GM23248 (cell line): Measurements from ENCODE around the gene NDUFV3. TPM values are rescaled to one million over a fixed set of nuclear protein-coding genes. Genes with fewer than 3 reads are reported as not detected.

ENCODE experiments used
- DNase-seq: peaks from one replicate; pipeline ENCODE4 v3.0.0-alpha.2; 2015
- H2AFZ ChIP-seq: fragments of 200-600 bp; sonication (generic); 2 replicates; pipeline ENCODE4 v1.6.1; 2016; ENCODE audit warnings: antibody characterized with exemption
- H3F3A ChIP-seq: fragments of 200-600 bp; sonication (generic); 2 replicates; pipeline ENCODE4 v1.6.1; 2016; ENCODE audit warnings: mild to moderate bottlenecking, antibody characterized with exemption, mixed run types; ENCODE audit not compliant: insufficient read depth
- H3K27ac ChIP-seq: fragments of 200-600 bp; sonication (generic); 2 replicates; pipeline ENCODE4 v1.5.1; 2016; ENCODE audit warnings: mild to moderate bottlenecking
- H3K27me3 ChIP-seq: fragments of 200-600 bp; sonication (generic); replicated peaks from 2 replicates; pipeline ENCODE4 v1.6.1; 2016; ENCODE audit warnings: mild to moderate bottlenecking; ENCODE audit not compliant: insufficient read depth
- H3K36me3 ChIP-seq: fragments of 200-600 bp; sonication (generic); 2 replicates; pipeline ENCODE4 v1.6.1; 2016; ENCODE audit warnings: low read depth, mild to moderate bottlenecking
- H3K4me1 ChIP-seq: fragments of 200-600 bp; sonication (generic); 2 replicates; pipeline ENCODE4 v1.6.1; 2016; ENCODE audit warnings: mild to moderate bottlenecking; ENCODE audit not compliant: insufficient read depth
- H3K4me2 ChIP-seq: fragments of 200-600 bp; sonication (generic); one replicate; pipeline ENCODE4 v1.6.1; 2016; ENCODE audit warnings: mild to moderate bottlenecking; ENCODE audit not compliant: unreplicated experiment
- H3K4me3 ChIP-seq: fragments of 200-600 bp; sonication (generic); 2 replicates; pipeline ENCODE4 v1.5.1; 2016; ENCODE audit warnings: mild to moderate bottlenecking
- H3K79me2 ChIP-seq: fragments of 200-600 bp; sonication (generic); 2 replicates; pipeline ENCODE4 v1.6.1; 2016; ENCODE audit warnings: mild to moderate bottlenecking; ENCODE audit not compliant: insufficient read depth
- H3K9ac ChIP-seq: fragments of 200-600 bp; sonication (generic); 2 replicates; pipeline ENCODE4 v1.6.1; 2016; ENCODE audit warnings: mild to moderate bottlenecking
- H3K9me2 ChIP-seq: fragments of 200-600 bp; sonication (generic); 2 replicates; pipeline ENCODE4 v1.6.1; 2016; ENCODE audit warnings: mixed run types, mild to moderate bottlenecking, moderate library complexity; ENCODE audit not compliant: insufficient read depth
- H3K9me3 ChIP-seq: fragments of 200-600 bp; sonication (generic); one replicate; pipeline ENCODE4 v1.6.1; 2017; ENCODE audit warnings: low read depth
- H4K20me1 ChIP-seq: fragments of 200-600 bp; sonication (generic); 2 replicates; pipeline ENCODE4 v1.6.0; 2016; ENCODE audit not compliant: insufficient read depth
- EZH2 ChIP-seq: fragments of 200-600 bp; sonication (generic); IDR thresholded peaks from 2 replicates; pipeline ENCODE4 v1.6.1; 2018; ENCODE audit warnings: antibody characterized with exemption, mild to moderate bottlenecking; ENCODE audit not compliant: insufficient read depth, poor library complexity, severe bottlenecking
- EZH2phosphoT487 ChIP-seq: fragments of 200-600 bp; sonication (generic); IDR thresholded peaks from 2 replicates; pipeline ENCODE4 v1.6.1; 2018; ENCODE audit warnings: antibody characterized with exemption, moderate library complexity, mild to moderate bottlenecking, low read depth; ENCODE audit not compliant: insufficient read depth
- WGBS, 2 experiments: methylation state at CpG; one replicate each; pipeline ENCODE4 v1.1.6; 2015 to 2017; ENCODE audit warnings: low lambda C conversion rate in 2 of 2, low coverage in 1 of 2; ENCODE audit errors: missing lambda C conversion rate in 2 of 2; 5-methylcytosine and 5-hydroxymethylcytosine counted together
- in situ Hi-C: fragments of 300-500 bp; cut with MboI; formaldehyde crosslinking; loops from 2 replicates; pipeline ENCODE4 v1.15.0; 2020
- polyA plus RNA-seq: library from polyadenylated mRNA; unstranded; fragments of >200 nt; fragmentation: Nextera tagmentation; extraction: Ambion mirVana; gene quantifications from 2 replicates; pipeline ENCODE4 v1.2.1, GENCODE V29; 2016
- total RNA-seq: library from RNA; depleted of rRNA; stranded (reverse); fragments of >200 nt; shearing (Covaris generic); gene quantifications from 2 replicates; pipeline ENCODE4 v1.2.3, GENCODE V29; 2014

Gene NDUFV3
- total and polyA plus RNA-seq, 2 experiments from 2014 or later: 46.8 to 56.8 TPM

GRCh38 chr21:42852925-42853570 is 40.1 kb upstream of the NDUFV3 start:
- Histone ChIP-seq H3K4me1 (no peaks in the 10 kb centered on the region), H3K9me2 (no peaks in the 10 kb centered on the region), H2AFZ (no peak overlapping the region), H3K4me2 (no peak overlapping the region), H3K36me3 (peaks cover 12% of the 10 kb centered on the region; the same call in 1 of the 2 replicates), H4K20me1 (no peaks in the 10 kb centered on the region), H3K9me3 (no peaks in the 10 kb centered on the region), H3K27me3 (no peaks in the 10 kb centered on the region), H3K79me2 (peaks cover under 1% of the 10 kb centered on the region; the same call in 1 of the 2 replicates), H3F3A (no peaks in the 10 kb centered on the region), H3K9ac (no peak overlapping the region), H3K4me3 (no peak overlapping the region), H3K27ac (no peak overlapping the region)
- TF ChIP-seq EZH2 (no peak), EZH2phosphoT487 (no peak)
- DNase-seq: no peak
- WGBS, 2 experiments: 96 to 97% methylated on average over 19 of the region's 20 CpGs
- in situ Hi-C loops: no loop called here

- in situ Hi-C loops: no loop called here
- H4K20me1 ChIP-seq: no peaks in the 10 kb centered on the region
- no peaks in the 10 kb centered on the region for H3K27me3 ChIP-seq
- H3K36me3 ChIP-seq: peaks cover 14% of the 10 kb centered on the region; the same call in 1 of the 2 replicates
- no peak overlapping the region for H3K27ac ChIP-seq
- no peak overlapping the region for H3K4me3 ChIP-seq
- WGBS, 2 experiments: 98% methylated on average over 20 of the region's 20 CpGs
- H3K79me2 ChIP-seq: peaks cover 3% of the 10 kb centered on the region; the same call in 1 of the 2 replicates
- H2AFZ ChIP-seq: no peak overlapping the region
- H3K9ac ChIP-seq: no peak overlapping the region
- no peaks in the 10 kb centered on the region for H3K9me2 ChIP-seq
- TF ChIP-seq EZH2 (no peak), EZH2phosphoT487 (no peak)
- H3K4me2 ChIP-seq: no peak overlapping the region
- no peaks in the 10 kb centered on the region for H3K9me3 ChIP-seq
- H3F3A ChIP-seq: no peaks in the 10 kb centered on the region
- no peaks in the 10 kb centered on the region for H3K4me1 ChIP-seq
- DNase-seq: no peak
These were observed 39.5 kb upstream of the NDUFV3 start for GRCh38 chr21:42853621-42854020.

GRCh38 chr21:42854246-42855010 is 38.7 kb upstream of the NDUFV3 start:
- Histone ChIP-seq H3F3A (no peaks in the 10 kb centered on the region), H4K20me1 (no peaks in the 10 kb centered on the region), H3K27ac (no peak overlapping the region), H3K9me3 (no peaks in the 10 kb centered on the region), H3K79me2 (peaks cover 3% of the 10 kb centered on the region; the same call in 1 of the 2 replicates), H3K4me2 (no peak overlapping the region), H3K4me1 (no peaks in the 10 kb centered on the region), H3K4me3 (no peak overlapping the region), H3K27me3 (no peaks in the 10 kb centered on the region), H3K9me2 (no peaks in the 10 kb centered on the region), H3K9ac (no peak overlapping the region), H3K36me3 (peaks cover 19% of the 10 kb centered on the region; the same call in 1 of the 2 replicates), H2AFZ (no peak overlapping the region)
- DNase-seq: no peak
- in situ Hi-C loops: no loop called here
- WGBS, 2 experiments: 97% methylated on average over 28 of the region's 28 CpGs
- TF ChIP-seq EZH2 (no peak), EZH2phosphoT487 (no peak)

- no peaks in the 10 kb centered on the region for H4K20me1 ChIP-seq
- H3K4me3 ChIP-seq: no peak overlapping the region
- peaks cover 3% of the 10 kb centered on the region; the same call in 1 of the 2 replicates for H3K79me2 ChIP-seq
- peaks cover 19% of the 10 kb centered on the region; the same call in 1 of the 2 replicates for H3K36me3 ChIP-seq
- H3K4me2 ChIP-seq: no peak overlapping the region
- H3K27me3 ChIP-seq: no peaks in the 10 kb centered on the region
- DNase-seq: no peak
- no peaks in the 10 kb centered on the region for H3K4me1 ChIP-seq
- no peak for TF ChIP-seq EZH2
- no peak for TF ChIP-seq EZH2phosphoT487
- no peak overlapping the region for H3K9ac ChIP-seq
- no peak overlapping the region for H2AFZ ChIP-seq
- in situ Hi-C loops: no loop called here
- no peak overlapping the region for H3K27ac ChIP-seq
- WGBS, 2 experiments: 90 to 95% methylated on average over 19 of the region's 19 CpGs
- H3K9me2 ChIP-seq: no peaks in the 10 kb centered on the region
- H3F3A ChIP-seq: no peaks in the 10 kb centered on the region
- H3K9me3 ChIP-seq: no peaks in the 10 kb centered on the region
These were observed 37.8 kb upstream of the NDUFV3 start for GRCh38 chr21:42855171-42855936.
